K562 (cell line): ENCODE measurements around the gene EZH1. TPM values are rescaled to one million over a fixed set of nuclear protein-coding genes. Genes with fewer than 3 reads are reported as not detected.

Experiments
- ADNP ChIP-seq: fragments of 200-800 bp; sonication (Bioruptor generic); IDR thresholded peaks from 2 replicates; pipeline ENCODE4 v1.6.1; 2016; ENCODE audit warnings: missing genetic modification characterization, missing compliant biosample characterization
- ARNT ChIP-seq, 2 experiments: fragments of 450-650 bp; IDR thresholded peaks; 2 replicates each; pipeline ENCODE4 v1.6.1; 2016; ENCODE audit warnings: mild to moderate bottlenecking in 1 of 2
- DNMT1 ChIP-seq: fragments of 450-650 bp; IDR thresholded peaks from 2 replicates; pipeline ENCODE4 v1.6.1; 2016; ENCODE audit warnings: antibody characterized with exemption, mild to moderate bottlenecking
- FOXM1 ChIP-seq, 2 experiments: fragments of 450-650 bp in 1 of 2; sonication (generic) in 1 of 2; formaldehyde crosslinking in 1 of 2; IDR thresholded peaks; 2 replicates each; pipeline versions ENCODE4 v1.6.1 to v1.9.0; 2017 to 2022; ENCODE audit warnings: low read depth in 2 of 2, mild to moderate bottlenecking in 2 of 2, missing genetic modification reagents in 1 of 2, moderate library complexity in 1 of 2
- HDAC8 ChIP-seq: fragments of 450-650 bp; IDR thresholded peaks from 2 replicates; pipeline ENCODE4 v1.6.1; 2016; ENCODE audit warnings: mild to moderate bottlenecking, missing genetic modification characterization, moderate library complexity, missing compliant biosample characterization
- HMGN3 ChIP-seq: IDR thresholded peaks from 2 replicates; pipeline ENCODE4 v1.6.1; 2011; ENCODE audit warnings: borderline replicate concordance, low read depth, mild to moderate bottlenecking, mixed read lengths, low read length; ENCODE audit not compliant: insufficient read length; ENCODE audit errors: extremely low read depth
- IRF2 ChIP-seq: sonication (generic); formaldehyde crosslinking; IDR thresholded peaks from 2 replicates; pipeline ENCODE4 v1.8.1; 2022; ENCODE audit warnings: mild to moderate bottlenecking, missing genetic modification reagents
- KDM1A ChIP-seq, 2 experiments: fragments of 450-650 bp; IDR thresholded peaks; 2 replicates each; pipeline ENCODE4 v1.6.1; 2016; ENCODE audit warnings: mild to moderate bottlenecking in 2 of 2
- KLF16 ChIP-seq: IDR thresholded peaks from 2 replicates; pipeline ENCODE4 v1.6.1; 2016; ENCODE audit warnings: antibody characterized with exemption
- MTF1 ChIP-seq: fragments of 250-450 bp; sonication (Bioruptor Pico); IDR thresholded peaks from 2 replicates; pipeline ENCODE4 v1.9.0; 2021; ENCODE audit warnings: moderate library complexity, mild to moderate bottlenecking, inconsistent platforms, borderline replicate concordance
- PHF20 ChIP-seq: fragments of 450-650 bp; IDR thresholded peaks from 2 replicates; pipeline ENCODE4 v1.6.1; 2018; ENCODE audit not compliant: partially characterized antibody
- POLR2AphosphoS5 ChIP-seq: IDR thresholded peaks from 2 replicates; pipeline ENCODE4 v1.6.1; 2011; ENCODE audit warnings: mild to moderate bottlenecking, low read depth, low read length, moderate library complexity; ENCODE audit not compliant: control insufficient read depth, insufficient read depth
- TAF1 ChIP-seq: IDR thresholded peaks from 2 replicates; pipeline ENCODE4 v1.6.1; 2011; ENCODE audit warnings: mild to moderate bottlenecking, low read length, moderate library complexity; ENCODE audit not compliant: insufficient read depth, control insufficient read depth, severe bottlenecking; ENCODE audit errors: extremely low read depth
- TEAD2 ChIP-seq: fragments of 450-650 bp; IDR thresholded peaks from 2 replicates; pipeline ENCODE4 v1.6.1; 2016; ENCODE audit warnings: missing genetic modification characterization, control low read depth, missing compliant biosample characterization
- XRCC3 ChIP-seq: fragments of 450-650 bp; IDR thresholded peaks from 2 replicates; pipeline ENCODE4 v1.6.1; 2017; ENCODE audit warnings: mild to moderate bottlenecking, moderate library complexity
- ZNF644 ChIP-seq: fragments of 200-800 bp; sonication (Bioruptor generic); IDR thresholded peaks from 2 replicates; pipeline ENCODE4 v1.6.1; 2016; ENCODE audit warnings: low read depth, missing genetic modification characterization, missing compliant biosample characterization
- ZNF695 ChIP-seq: fragments of 450-650 bp; formaldehyde crosslinking; IDR thresholded peaks from 2 replicates; pipeline ENCODE4 v1.4.0; 2020; ENCODE audit warnings: mild to moderate bottlenecking, moderate library complexity
- polyA plus RNA-seq, 8 experiments: library from polyadenylated mRNA; depleted of rRNA in 4 of 8; stranded (reverse) in 5 of 8; unstranded in 3 of 8; fragments of >200 nt; fragmentation: Nextera tagmentation in 2 of 8; fragmentation: Illumina TruSeq in 1 of 8; extraction: Ambion mirVana in 2 of 8; extraction: Trizol in 1 of 8; gene quantifications; 2 replicates each; pipeline versions ENCODE4 v1.2.1 to v1.2.3, GENCODE V29; 2011 to 2014; ENCODE audit warnings: inconsistent platforms in 1 of 8, missing spikeins in 1 of 8
- total RNA-seq, 7 experiments: library from RNA; depleted of rRNA in 6 of 7; stranded (reverse); fragments of >200 nt in 6 of 7; fragmentation: Illumina TruSeq in 2 of 7; extraction: Trizol in 2 of 7; gene quantifications; 2 replicates each; pipeline versions ENCODE4 v1.2.1 to v1.2.3, GENCODE V29; 2011 to 2021; ENCODE audit warnings: low replicate concordance in 1 of 7
- TF ChIP-seq, protein P1 (sequence below), 2 experiments: fragments of 450-650 bp in 1 of 2; IDR thresholded peaks; 2 replicates each; pipeline ENCODE4 v1.6.1; 2011 to 2017; ENCODE audit warnings: low read depth in 2 of 2, antibody characterized with exemption in 1 of 2, borderline replicate concordance in 1 of 2, low read length in 1 of 2, mild to moderate bottlenecking in 1 of 2, mixed read lengths in 1 of 2; ENCODE audit not compliant: control insufficient read depth in 1 of 2
- TF ChIP-seq, protein P2 (sequence below): fragments of 250-450 bp; sonication (Bioruptor Pico); IDR thresholded peaks from 2 replicates; pipeline ENCODE4 v1.5.0; 2021
- TF ChIP-seq, protein P3 (sequence below): fragments of 450-650 bp; IDR thresholded peaks from 2 replicates; pipeline ENCODE4 v1.6.1; 2016; ENCODE audit warnings: missing biosample characterization, missing genetic modification characterization
- TF ChIP-seq, protein P4 (sequence below): sonication (generic); IDR thresholded peaks from 2 replicates; pipeline ENCODE4 v1.6.1; 2016

Gene EZH1
- total and polyA plus RNA-seq, 9 of the 15 experiments (the other 6 are each of a cell fraction or from before 2014, with no cell fraction given) = 8.6 to 40.8 (median 22.9) TPM

DNA sequence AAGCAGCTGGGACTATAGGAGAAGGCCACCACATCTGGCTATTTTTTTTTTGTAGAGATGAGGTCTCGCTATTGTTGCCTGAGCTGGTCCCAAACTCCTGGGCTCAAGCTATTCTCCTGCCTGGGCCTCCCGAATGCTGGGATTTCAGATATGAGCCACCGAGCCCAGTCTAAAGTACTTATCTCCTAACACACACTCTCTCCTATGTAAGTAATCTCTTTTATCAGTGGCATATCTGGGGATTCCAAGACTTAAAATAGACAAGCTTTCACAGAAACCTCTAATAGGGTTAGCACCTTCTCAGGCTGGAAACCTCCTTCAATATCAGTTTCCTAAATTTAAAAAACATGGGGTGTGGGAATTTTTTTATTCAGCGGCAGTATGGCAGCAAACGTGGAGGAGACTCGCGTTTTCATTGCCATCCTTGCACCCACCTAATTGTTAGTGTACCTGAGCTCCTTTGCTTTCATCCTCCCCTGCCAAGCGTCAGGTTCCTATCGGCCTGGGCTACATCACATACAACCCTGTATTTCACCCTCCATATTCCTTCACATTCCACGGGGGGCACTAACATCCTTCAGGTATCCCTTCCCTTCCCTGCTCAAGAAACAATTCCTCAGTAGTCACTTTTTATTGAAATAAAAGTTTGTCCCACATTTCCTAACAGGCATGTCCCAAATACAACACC lies 1.1 kb downstream of the EZH1 start (continued):
- TF ChIP-seq ZNF644 (tag) (peak; percentile 80; the same call in 1 of the 2 replicates), TAF1 (no peak), FOXM1 (IDR thresholded peaks at IDR 0.05; ENCODE audit: low read depth) (peak; percentile 85), FOXM1 (CRISPR knock-in tag; IDR thresholded peaks at IDR 0.05; ENCODE audit: low read depth) (no peak), ADNP (tag) (no peak), POLR2AphosphoS5 (peak; percentile 56; the same call in 1 of the 2 replicates), KDM1A (IDR thresholded peaks at IDR 0.05) (peak; percentile 84 to 88), HDAC8 (tag) (no peak), XRCC3 (no peak), KLF16 (peak; percentile 86; the same call in 1 of the 2 replicates), MTF1 (CRISPR knock-in tag) (no peak), IRF2 (CRISPR knock-in tag) (no peak), ARNT (IDR thresholded peaks at IDR 0.05) (peak in 1 of 2 experiments; percentile 28; a peak in 1 of 4 replicates), DNMT1 (no peak), TEAD2 (tag) (peak; percentile 32; the same call in 1 of the 2 replicates), ZNF695 (CRISPR knock-in tag) (no peak), PHF20 (no peak), HMGN3 (peak; percentile 73)
- TF ChIP-seq, protein P1, sequence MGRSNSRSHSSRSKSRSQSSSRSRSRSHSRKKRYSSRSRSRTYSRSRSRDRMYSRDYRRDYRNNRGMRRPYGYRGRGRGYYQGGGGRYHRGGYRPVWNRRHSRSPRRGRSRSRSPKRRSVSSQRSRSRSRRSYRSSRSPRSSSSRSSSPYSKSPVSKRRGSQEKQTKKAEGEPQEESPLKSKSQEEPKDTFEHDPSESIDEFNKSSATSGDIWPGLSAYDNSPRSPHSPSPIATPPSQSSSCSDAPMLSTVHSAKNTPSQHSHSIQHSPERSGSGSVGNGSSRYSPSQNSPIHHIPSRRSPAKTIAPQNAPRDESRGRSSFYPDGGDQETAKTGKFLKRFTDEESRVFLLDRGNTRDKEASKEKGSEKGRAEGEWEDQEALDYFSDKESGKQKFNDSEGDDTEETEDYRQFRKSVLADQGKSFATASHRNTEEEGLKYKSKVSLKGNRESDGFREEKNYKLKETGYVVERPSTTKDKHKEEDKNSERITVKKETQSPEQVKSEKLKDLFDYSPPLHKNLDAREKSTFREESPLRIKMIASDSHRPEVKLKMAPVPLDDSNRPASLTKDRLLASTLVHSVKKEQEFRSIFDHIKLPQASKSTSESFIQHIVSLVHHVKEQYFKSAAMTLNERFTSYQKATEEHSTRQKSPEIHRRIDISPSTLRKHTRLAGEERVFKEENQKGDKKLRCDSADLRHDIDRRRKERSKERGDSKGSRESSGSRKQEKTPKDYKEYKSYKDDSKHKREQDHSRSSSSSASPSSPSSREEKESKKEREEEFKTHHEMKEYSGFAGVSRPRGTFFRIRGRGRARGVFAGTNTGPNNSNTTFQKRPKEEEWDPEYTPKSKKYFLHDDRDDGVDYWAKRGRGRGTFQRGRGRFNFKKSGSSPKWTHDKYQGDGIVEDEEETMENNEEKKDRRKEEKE (IDR thresholded peaks at IDR 0.05; ENCODE audit: borderline replicate concordance in 1 of 2, control insufficient read depth in 1 of 2, low read depth in 2 of 2, low read length in 1 of 2) = no peak
- TF ChIP-seq, protein P2, sequence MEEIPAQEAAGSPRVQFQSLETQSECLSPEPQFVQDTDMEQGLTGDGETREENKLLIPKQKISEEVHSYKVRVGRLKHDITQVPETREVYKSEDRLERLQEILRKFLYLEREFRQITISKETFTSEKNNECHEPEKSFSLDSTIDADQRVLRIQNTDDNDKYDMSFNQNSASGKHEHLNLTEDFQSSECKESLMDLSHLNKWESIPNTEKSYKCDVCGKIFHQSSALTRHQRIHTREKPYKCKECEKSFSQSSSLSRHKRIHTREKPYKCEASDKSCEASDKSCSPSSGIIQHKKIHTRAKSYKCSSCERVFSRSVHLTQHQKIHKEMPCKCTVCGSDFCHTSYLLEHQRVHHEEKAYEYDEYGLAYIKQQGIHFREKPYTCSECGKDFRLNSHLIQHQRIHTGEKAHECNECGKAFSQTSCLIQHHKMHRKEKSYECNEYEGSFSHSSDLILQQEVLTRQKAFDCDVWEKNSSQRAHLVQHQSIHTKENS (CRISPR knock-in tag) = no peak
- TF ChIP-seq, protein P3, sequence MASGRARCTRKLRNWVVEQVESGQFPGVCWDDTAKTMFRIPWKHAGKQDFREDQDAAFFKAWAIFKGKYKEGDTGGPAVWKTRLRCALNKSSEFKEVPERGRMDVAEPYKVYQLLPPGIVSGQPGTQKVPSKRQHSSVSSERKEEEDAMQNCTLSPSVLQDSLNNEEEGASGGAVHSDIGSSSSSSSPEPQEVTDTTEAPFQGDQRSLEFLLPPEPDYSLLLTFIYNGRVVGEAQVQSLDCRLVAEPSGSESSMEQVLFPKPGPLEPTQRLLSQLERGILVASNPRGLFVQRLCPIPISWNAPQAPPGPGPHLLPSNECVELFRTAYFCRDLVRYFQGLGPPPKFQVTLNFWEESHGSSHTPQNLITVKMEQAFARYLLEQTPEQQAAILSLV (tag) = no peak
- TF ChIP-seq, protein P4, sequence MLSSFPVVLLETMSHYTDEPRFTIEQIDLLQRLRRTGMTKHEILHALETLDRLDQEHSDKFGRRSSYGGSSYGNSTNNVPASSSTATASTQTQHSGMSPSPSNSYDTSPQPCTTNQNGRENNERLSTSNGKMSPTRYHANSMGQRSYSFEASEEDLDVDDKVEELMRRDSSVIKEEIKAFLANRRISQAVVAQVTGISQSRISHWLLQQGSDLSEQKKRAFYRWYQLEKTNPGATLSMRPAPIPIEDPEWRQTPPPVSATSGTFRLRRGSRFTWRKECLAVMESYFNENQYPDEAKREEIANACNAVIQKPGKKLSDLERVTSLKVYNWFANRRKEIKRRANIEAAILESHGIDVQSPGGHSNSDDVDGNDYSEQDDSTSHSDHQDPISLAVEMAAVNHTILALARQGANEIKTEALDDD = no peak
